Lower leg skin (tissue), 3 donors: Measurements from ENCODE around the gene RNF17.

Experiments used
- CTCF ChIP-seq, 3 donors: fragments of 450-650 bp; IDR thresholded peaks; one replicate each; pipeline ENCODE4 v1.5.1; 2016; ENCODE audit warnings: antibody characterized with exemption in 3 of 3, mild to moderate bottlenecking in 3 of 3, moderate library complexity in 2 of 3
- POLR2A ChIP-seq, 2 donors: fragments of 450-650 bp; IDR thresholded peaks; one replicate each; pipeline ENCODE4 v1.6.1; 2016 to 2017; ENCODE audit warnings: antibody characterized with exemption in 2 of 2, mild to moderate bottlenecking in 1 of 2, moderate library complexity in 1 of 2

- TF ChIP-seq CTCF (IDR thresholded peaks at IDR 0.05) = no peak
- TF ChIP-seq POLR2A (IDR thresholded peaks at IDR 0.05) = no peak
These were observed 158.4 kb downstream of the RNF17 start for GRCh38 chr13:24922387-24922744.
